ENCODE data around the gene FAM240B.

FAM240B gene

GRCh38 chr9:38644601-38645000 lies 75.3 kb downstream of the FAM240B start:
- no peak for TF ChIP-seq CTCF (conservative IDR thresholded peaks at IDR 0.05)
- H3K27ac ChIP-seq = no peak overlapping the region
